ENCODE measurements around the gene ARL2BP. TPM values are rescaled to one million over a fixed set of nuclear protein-coding genes. Genes with fewer than 3 reads are reported as not detected.
"Not testable (repeated sequence)": the region's sequence is repeated elsewhere in the genome, so short reads cannot be mapped to it uniquely, and the experiment has no call there.

The ARL2BP gene
- total RNA-seq, 1 experiment from 2014 or later = 52.3 TPM

DNA sequence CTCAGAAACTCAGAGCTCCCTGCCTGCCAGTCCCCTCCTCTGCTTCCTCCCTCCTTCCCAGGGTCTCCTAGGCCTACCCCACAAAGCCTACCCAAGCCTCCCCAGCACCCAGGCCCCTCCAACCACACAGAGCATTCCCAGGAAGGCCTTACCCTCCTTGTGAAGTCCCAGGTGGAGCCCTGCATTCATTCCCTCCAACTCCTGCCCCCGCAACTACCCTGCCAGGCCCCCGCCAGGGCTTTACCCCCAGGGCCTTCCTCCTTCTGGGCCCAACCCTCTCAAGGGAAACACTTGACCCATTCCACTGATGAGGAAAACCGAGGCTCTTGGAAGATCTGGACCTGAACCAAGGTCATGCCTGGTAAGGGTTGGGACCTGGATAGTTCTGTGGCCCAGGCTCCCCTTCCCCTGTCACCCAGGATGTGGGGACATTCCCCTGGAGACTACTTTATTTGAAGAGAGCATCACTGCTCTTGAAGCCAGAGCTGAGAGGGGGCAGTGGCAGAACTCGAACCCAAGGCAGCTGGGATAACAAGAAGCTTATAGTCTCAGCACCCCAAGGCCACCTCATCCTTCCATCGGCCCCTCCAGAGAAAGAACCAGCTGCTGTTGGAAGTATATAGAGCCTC is 26.9 kb downstream of the ARL2BP start:
- in situ Hi-C loops (cut with HindIII; ENCODE audit: low pct_unique_long_range_greater_than_20kb, low sequenced_read_pairs) = no loop called here
- no peak for DNase-seq (ENCODE audit: low read depth, low spot score)

DNA sequence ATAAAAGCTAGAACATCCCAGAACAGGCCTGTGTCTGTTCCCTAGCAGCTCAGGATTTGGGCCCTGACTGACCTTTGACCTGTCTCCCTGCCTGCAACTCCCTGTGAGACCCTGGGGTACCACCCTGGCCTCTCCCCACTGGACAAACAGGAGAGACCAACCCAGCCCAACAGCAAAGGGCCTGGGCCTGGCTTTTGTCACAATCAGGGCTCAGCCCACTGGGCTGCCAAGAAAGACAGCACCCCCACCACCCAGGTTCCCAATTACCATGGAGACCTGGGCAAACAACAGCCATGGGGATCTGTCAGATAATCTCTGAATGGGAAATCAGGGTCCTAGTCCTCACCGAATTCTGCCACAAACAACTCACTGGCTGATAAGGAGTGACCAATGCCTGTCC is 28.3 kb downstream of the ARL2BP start:
- in situ Hi-C loops (cut with HindIII; ENCODE audit: low pct_unique_long_range_greater_than_20kb, low sequenced_read_pairs) = no loop called here
- DNase-seq (ENCODE audit: low read depth, low spot score) = no peak

DNA sequence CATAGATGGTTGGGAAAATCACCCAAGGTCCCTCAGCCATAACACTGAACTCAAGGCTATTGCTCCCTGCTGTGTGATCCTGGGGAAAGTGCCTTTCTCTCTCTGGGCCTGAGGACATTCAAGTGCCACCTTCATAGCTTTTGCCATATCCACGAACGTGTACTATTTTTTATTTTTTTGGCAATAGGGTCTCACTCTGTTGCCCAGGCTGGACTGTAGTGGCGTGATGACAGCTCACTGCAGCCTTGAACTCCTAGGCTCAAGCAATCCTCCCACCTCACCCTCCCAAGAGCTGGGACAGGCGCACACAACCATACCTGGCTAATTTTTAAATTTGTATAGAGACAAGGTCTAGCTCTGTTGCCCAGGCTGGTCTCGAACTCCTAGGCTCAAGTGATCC is 28.8 kb downstream of the ARL2BP start:
- in situ Hi-C loops (cut with HindIII; ENCODE audit: low pct_unique_long_range_greater_than_20kb, low sequenced_read_pairs) = no loop called here
- DNase-seq (ENCODE audit: low read depth, low spot score) = no peak

DNA sequence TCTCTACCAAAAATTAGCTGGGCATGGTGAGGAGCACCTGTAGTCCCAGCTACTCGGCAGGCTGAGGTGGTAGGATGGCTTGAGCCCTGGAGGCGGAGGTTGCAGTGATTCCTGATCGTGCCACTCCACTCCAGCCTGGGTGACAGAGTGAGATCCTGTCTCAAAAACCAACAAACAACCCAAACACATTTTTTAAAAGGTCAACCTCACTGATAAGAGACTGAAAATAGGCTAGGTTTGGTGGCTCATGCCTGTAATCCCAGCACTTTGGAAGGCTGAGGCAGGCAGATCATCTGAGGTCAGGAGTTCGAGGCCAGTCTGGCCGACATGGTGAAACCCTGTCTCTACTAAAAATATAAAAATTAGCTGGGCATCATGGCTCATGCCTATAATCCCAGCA is 30.9 kb downstream of the ARL2BP start:
- in situ Hi-C loops (cut with HindIII; ENCODE audit: low pct_unique_long_range_greater_than_20kb, low sequenced_read_pairs); DNase-seq (ENCODE audit: low read depth, low spot score): not testable (repeated sequence)

DNA sequence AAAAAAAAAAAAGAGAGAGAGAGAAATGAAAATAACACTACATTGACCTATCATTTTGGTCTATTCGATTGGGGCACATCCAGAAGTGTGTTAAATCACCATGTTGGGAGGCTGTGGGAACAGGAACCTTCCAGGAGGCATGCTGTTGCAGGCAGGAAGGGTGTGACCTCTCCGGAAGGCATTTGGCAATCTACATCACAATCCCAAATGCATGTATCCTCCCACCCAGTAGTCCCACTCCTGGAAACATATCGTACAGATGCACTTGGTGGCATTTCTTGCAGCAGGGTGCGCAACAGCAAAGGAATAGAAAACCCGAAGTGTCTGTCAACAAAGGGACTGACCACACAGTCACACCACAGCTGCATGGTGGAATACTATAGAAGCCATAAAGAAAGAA is 31.5 kb downstream of the ARL2BP start:
- in situ Hi-C loops (cut with HindIII; ENCODE audit: low pct_unique_long_range_greater_than_20kb, low sequenced_read_pairs) = no loop called here
- DNase-seq (ENCODE audit: low read depth, low spot score) = no peak

DNA sequence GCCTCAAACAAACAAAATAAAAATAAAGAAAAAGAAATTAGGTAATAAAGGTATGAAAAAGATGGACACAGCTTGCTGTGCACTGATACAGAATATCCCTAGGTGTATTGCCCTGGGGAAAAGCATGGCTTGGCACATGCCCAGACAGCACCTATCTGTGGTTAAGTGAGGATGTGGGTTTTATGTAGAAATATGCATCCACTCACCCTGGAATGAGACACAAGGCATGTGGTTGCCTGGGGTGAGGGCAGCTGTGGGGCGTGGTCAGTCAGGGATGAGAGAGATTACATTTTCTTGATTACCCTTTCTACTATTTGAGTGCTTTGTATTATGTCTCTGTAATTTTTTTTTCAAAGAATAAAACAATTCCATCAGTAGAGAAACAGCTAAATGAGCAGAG is 32.5 kb downstream of the ARL2BP start:
- in situ Hi-C loops (cut with HindIII; ENCODE audit: low pct_unique_long_range_greater_than_20kb, low sequenced_read_pairs) = no loop called here
- peak; percentile 20 for DNase-seq (ENCODE audit: low read depth, low spot score)

DNA sequence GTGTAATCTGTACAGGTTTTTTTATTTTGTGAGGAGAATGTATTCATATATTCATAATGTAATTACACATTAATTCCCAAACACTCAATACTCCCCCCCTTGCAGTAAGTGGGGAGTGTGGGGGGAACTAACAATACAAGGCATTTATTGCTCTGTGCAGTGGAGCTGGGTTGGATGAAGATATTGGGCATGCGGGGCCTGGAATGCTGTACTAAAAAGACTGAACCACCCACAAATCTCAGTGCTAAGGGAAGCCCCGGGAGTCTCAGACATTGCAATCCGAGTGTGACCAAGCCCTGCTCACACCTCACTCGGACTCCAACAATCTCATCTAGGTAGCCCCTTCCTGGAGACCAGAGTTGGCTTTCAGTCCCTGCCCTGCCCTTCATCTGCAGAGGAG is 33.4 kb downstream of the ARL2BP start:
- DNase-seq (ENCODE audit: low read depth, low spot score) = no peak
- in situ Hi-C loops (cut with HindIII; ENCODE audit: low pct_unique_long_range_greater_than_20kb, low sequenced_read_pairs) = no loop called here

DNA sequence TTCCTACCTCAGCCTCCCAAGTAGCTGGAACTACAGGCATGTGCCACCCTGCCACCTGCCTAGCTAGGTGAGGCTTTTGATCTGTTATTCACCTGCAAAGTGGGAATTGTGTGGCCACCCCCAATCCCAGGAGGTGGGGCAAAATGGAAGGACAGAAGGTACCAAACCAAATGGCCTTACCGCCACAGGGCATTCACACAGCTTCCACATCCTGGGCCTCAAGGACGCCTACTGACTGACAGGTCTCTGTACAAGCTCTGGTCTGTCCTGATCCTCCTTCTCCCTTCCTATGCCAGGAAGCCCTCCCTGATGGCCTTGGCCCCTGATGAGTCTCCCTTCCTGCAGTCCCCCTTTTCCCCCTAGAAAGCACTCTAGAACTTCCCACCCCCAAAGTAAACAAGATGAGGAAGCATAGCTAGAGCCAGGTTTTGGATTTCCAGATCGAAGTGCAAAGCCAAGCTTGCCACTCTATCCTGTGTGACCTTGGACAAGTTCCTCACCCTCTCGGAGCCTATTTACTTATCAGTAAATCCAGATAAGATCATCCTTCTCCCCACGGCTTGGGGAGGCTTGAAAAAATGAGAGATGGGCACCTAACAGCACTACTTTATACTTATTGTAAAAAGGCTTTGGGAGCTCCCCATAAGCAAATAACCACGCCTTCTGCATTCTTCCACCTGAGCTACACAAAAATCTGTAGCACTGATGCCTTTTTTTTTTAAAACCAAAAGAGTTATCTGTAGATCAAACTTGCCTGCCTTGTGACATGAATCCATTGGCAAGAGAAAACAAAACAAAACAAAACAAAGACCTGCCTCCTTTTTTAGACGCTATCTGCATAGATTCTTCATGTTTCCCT is 35.0 kb downstream of the ARL2BP start:
- in situ Hi-C loops (cut with HindIII; ENCODE audit: low pct_unique_long_range_greater_than_20kb, low sequenced_read_pairs) = no loop called here
- no peak for DNase-seq (ENCODE audit: low read depth, low spot score)

DNA sequence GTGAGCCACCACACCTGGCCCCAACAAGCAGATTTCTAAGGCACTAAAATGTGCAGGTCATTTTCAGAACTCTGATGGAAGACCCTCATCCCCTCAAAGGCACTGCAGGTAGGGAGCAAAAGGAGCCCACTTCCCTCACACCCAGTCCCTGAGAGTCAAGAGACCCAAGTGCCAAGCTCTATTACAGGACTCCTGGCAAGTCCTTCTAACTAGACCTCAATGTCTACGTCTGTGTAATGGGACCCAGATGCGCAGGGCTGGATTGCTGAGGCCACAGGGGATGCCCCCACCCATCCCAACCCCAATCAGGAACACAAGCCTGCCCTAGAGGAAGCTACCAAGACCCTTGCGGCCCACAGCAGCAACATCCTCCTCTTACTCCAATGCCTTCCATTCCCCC is 36.7 kb downstream of the ARL2BP start:
- no peak for DNase-seq (ENCODE audit: low read depth, low spot score)
- in situ Hi-C loops (cut with HindIII; ENCODE audit: low pct_unique_long_range_greater_than_20kb, low sequenced_read_pairs) = no loop called here

DNA sequence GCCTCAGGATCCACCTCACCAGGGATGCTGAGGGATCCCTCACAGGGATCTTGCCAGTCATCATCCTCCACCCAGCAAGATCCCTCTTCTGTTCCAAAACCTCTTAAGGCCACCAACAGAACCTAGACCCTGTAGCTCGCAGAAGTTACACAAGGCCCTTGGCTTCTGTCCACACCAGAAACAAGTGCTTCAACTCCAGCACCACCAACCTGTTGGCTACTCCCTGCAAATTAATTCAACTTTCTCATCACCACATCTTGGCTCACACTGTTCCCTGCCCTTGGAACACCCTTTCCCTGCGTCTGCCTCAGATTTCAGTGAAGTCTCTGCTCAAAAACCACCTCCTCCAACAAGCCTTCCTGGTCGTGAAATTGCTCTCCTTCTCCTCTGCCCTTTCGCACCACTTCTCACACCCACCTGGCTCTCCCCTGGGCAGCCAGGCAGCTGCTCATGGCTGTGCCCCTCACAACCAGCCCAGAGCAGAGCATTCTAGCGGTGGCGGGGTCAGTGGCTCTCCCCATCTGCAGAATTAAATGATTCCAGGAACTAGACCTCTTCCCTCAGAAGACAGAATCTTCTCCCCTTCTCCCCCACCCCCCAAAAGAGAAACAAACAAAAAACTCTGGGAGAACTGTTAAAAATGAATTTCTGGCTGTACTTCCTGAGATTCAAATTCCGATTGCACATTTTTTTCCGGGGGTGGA is 37.6 kb downstream of the ARL2BP start:
- no peak for DNase-seq (ENCODE audit: low read depth, low spot score)
- in situ Hi-C loops (cut with HindIII; ENCODE audit: low pct_unique_long_range_greater_than_20kb, low sequenced_read_pairs) = no loop called here

DNA sequence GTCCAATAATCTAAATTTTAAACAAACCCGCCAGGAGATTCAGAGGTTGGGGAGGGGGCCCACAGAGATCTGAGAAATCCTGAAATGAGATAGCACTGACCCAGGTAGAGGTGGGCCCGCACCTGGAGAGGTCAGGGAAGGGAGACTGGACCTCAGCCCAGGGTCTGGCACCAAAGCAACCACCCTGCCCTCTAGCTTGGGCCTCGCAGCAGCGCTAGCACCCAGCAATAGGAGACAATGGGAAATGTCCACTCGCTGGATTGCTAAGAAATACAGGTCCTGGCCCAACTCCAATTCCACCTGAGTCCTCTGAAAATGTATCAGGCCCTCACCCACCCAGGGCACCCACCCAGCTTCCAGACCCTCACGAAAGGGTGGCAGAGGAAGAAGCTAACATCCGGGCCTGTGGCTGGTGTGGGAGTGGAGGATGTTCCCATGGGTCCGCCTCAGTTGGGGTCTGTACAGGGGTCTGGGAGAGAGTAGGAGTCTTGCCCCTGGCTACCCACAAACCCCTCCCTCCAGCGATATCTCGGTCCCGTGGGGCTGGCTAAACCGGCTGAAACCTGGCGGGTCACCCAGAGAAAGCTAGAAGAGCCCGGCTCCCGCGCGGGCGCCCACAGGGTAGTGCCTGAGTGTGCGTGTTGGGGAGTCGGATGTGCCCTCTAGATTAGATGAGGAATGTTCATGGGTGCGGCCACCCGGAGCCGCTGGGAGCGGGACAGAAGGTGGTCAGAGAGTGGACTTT is 38.3 kb downstream of the ARL2BP start:
- in situ Hi-C loops (cut with HindIII; ENCODE audit: low pct_unique_long_range_greater_than_20kb, low sequenced_read_pairs) = no loop called here
- DNase-seq (ENCODE audit: low read depth, low spot score) = no peak

DNA sequence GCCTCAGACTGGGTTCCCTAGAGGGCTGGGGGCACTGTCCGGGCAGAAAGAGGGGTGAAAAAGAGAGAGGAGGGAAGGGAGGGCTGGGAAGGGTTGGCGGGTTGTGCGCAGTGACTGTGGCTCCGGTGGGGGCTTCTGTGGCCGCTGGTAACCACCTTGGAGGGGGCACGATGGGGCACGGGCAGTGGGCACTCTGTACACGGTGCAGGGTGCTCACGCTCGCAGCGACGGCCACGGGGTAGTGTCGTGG is 38.8 kb downstream of the ARL2BP start:
- DNase-seq (ENCODE audit: low read depth, low spot score) = no peak
- in situ Hi-C loops (cut with HindIII; ENCODE audit: low pct_unique_long_range_greater_than_20kb, low sequenced_read_pairs) = no loop called here

DNA sequence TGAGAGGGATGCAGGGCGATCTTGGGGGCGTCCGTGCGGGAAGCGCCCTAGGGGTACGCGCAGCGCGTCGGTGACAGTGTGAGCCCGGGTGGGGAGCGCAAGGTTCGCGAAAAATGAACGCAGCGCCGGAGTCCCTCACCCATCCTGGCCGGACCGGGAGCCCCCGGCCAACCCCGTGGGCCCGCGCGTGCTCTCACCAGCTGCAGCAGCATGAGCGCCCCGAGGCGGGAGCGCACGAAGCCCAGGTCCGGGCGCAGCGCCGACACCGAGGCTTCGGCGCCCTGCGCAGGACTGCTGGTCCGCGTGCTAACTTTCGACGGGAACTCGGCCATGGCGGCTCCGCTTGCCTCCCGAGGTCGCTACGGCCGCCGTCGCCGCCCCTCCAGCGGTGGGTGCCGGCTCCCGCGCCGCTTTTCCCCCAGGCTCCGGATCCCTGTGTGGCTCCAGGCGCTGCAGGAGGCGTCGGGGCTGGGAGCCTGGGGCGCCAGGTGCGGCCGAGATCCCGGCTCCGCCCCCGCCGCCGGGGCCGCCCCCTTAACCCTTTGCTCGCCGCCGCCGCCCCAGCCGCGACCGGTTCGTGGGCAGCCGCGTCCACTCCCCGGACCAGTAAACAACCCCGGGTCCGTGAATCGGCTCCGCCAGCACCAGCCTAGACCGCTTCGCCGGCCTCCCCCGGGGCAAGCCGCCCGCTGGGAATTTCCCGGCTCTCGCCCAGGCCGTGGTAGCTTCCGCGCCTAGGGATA is 39.3 kb downstream of the ARL2BP start, which contains the start of gene PLLP:
Gene PLLP (minus strand): TSS at position 464 of the 743 bp plus-strand sequence. CDS start 132 bp downstream, at position 332.
- in situ Hi-C loops (cut with HindIII; ENCODE audit: low pct_unique_long_range_greater_than_20kb, low sequenced_read_pairs) = no loop called here
- no peak for DNase-seq (ENCODE audit: low read depth, low spot score)

DNA sequence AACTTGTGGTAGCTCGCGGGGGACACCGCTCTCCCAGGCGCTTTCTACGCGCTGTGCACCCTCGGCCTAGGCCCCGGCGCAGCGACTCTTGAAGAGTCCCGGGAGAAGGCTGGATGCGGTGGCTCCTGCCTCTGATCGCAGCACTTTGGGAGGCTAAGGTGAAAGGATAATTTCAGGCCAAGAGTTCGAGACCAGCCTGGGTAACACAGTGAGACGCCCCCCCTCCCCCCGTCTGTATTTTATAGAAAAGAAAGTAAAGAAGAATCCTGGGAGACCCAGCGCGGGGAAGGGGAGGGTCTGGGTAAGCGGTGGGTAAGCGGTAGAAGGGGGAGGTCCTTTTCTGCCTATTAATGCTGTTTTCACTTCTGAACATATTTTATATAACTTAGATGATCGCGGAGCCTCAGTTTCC is 39.9 kb downstream of the ARL2BP start:
- DNase-seq (ENCODE audit: low read depth, low spot score) = no peak
- in situ Hi-C loops (cut with HindIII; ENCODE audit: low pct_unique_long_range_greater_than_20kb, low sequenced_read_pairs) = no loop called here

DNA sequence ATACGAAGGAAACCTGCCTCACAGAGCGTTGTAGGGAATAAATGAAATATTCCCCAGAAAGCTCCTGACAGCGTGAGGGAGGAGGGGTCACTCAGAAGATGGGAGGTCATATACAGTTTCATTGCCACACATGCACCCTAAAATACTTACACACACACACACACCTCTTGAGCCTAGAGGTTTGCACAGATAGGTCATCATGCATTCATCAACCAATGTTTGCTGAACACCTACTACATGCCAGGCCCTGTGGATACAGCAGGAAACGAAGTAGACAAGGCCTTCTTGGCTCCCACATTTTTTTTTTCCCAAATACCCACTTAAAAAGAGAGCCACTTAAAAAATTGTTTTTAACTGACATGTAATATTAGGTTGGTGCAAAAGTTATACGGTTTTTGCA is 40.3 kb downstream of the ARL2BP start:
- no peak for DNase-seq (ENCODE audit: low read depth, low spot score)
- in situ Hi-C loops (cut with HindIII; ENCODE audit: low pct_unique_long_range_greater_than_20kb, low sequenced_read_pairs) = no loop called here

DNA sequence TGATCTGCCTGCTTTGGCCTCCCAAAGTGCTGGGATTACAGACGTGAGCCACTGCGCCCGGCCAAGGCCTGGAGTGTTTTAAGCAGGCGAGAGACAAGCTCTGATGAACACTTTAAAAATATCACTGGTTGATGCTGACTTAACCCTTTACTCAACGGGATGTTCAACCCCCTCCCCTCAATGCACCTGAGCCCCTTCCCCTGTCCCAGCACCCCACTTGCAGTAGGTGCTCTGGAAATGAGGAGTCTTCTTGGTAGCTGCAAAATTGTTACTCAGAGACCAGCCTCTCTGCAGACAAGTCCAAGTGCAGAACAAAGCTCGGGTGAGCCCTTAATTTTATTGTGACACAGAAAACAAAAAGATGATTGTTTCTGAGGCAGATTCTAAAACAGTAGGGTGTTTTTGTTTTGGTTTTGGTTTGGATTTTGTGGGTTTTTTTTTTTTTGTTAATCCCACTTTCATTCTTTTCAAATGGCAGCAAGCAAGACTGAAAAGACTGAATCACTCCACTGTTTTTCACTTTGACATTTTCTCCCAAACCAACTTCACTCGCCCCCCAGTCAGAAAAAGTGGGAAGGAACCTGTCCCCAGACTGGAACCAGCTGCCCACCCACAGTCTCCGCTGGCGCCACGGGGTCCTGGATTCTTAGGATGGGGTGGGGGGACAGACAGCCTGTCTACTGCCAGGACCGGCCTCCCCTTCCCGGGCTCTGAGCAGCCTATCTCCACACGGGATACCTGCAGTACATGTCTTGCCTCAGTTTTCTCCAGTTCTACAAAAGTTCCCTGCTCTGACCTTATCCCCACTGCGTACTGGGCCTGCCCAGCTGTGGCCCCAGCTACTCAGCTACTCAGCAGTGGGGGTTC is 44.6 kb downstream of the ARL2BP start:
- peak; percentile 36 for DNase-seq (ENCODE audit: low read depth, low spot score)
- in situ Hi-C loops (cut with HindIII; ENCODE audit: low pct_unique_long_range_greater_than_20kb, low sequenced_read_pairs) = no loop called here

DNA sequence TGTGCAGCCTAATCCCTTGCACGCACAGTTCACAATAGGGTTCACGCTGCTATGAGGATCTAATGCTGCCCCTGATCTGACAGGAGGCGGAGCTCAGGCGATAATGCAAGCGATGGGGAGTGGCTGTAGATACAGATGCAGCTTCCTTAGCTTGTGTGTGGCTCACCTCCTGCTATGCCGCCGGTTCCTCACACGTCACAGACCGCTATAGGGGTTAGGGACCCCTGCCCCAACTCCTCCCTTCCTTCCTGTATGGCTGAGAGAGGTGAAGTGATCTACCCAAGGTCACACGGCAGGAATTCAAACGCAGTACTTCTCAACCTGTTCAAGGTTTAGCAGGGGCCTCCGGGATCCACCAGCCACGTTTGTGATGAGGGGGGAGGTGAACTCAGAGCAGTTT is 52.8 kb downstream of the ARL2BP start:
- DNase-seq (ENCODE audit: low read depth, low spot score) = no peak
- in situ Hi-C loops (cut with HindIII; ENCODE audit: low pct_unique_long_range_greater_than_20kb, low sequenced_read_pairs) = no loop called here
